Measurements from ENCODE around the gene RASSF3. TPM values are rescaled to one million over a fixed set of nuclear protein-coding genes. Genes with fewer than 3 reads are reported as not detected.
A peak's percentile ranks its signal among the peaks of the same experiment; 100 is the strongest.

The RASSF3 gene
- total RNA-seq, 4 donors from 2014 or later: 14.7 to 18.3 (median 16.7) TPM

DNA sequence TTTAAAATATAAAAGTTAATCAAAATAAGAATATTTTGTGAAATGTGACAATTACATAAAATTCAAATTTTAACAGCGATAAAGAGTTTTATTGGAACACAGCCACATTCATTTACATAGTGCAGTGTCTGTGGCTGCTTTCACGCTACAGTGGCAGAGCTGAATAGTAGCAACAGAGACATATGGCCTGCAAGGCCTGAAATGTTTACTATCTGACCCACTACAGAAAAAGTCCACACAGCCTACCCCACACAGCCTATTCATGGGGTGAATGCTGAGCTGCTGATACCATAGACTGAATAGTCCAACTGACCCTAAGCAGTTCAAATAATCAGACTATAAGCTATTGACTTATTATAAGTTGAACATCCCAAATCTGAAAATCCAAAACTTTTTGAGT lies 135.7 kb downstream of the RASSF3 start:
- H3K36me3 ChIP-seq: peaks cover 0 to 95% (median 18%) of the 10 kb centered on the region in 3 donors
- TF ChIP-seq POLR2A (IDR thresholded peaks at IDR 0.05) (no peak), EP300 (IDR thresholded peaks at IDR 0.05) (no peak)
- TF ChIP-seq, protein P1, sequence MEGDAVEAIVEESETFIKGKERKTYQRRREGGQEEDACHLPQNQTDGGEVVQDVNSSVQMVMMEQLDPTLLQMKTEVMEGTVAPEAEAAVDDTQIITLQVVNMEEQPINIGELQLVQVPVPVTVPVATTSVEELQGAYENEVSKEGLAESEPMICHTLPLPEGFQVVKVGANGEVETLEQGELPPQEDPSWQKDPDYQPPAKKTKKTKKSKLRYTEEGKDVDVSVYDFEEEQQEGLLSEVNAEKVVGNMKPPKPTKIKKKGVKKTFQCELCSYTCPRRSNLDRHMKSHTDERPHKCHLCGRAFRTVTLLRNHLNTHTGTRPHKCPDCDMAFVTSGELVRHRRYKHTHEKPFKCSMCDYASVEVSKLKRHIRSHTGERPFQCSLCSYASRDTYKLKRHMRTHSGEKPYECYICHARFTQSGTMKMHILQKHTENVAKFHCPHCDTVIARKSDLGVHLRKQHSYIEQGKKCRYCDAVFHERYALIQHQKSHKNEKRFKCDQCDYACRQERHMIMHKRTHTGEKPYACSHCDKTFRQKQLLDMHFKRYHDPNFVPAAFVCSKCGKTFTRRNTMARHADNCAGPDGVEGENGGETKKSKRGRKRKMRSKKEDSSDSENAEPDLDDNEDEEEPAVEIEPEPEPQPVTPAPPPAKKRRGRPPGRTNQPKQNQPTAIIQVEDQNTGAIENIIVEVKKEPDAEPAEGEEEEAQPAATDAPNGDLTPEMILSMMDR (IDR thresholded peaks at IDR 0.05): no peak
- H3K4me1 ChIP-seq: peaks cover 0 to 9% (median 0%) of the 10 kb centered on the region in 4 donors
- no peak overlapping the region for H3K4me3 ChIP-seq
- no peaks in the 10 kb centered on the region for H3K9me3 ChIP-seq
- DNase-seq (ENCODE audit: low spot score in 2 of 2): no peak
- no peak overlapping the region for H3K27ac ChIP-seq
- no peaks in the 10 kb centered on the region for H3K27me3 ChIP-seq
- WGBS, 2 donors: 74 to 88% methylated on average over 2 of the region's 2 CpGs

DNA sequence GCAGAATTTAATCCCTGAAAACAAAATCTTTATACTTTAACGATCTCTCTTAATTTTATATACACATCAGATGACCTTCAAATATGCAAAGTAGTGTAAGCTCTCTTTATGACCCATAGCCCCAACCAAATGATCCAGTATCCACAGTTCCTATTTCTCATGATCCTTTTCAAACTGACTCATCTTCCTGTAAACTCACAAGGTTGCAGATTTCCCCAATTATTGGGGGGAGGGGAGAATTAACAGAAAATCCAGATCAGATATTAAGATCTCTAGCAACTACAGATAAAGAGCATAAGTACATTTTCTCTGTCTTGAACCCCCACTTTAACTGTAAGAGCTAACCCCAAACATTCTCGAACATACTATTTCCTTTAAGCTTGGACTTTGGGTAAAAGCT lies 136.4 kb downstream of the RASSF3 start:
- Histone ChIP-seq H3K4me3 (no peak overlapping the region), H3K36me3 (peaks cover 0 to 94% (median 18%) of the 10 kb centered on the region in 3 donors), H3K4me1 (peaks cover 0 to 9% (median 0%) of the 10 kb centered on the region in 4 donors), H3K27ac (peak overlapping the region in 1 of 4 donors; percentile 56), H3K27me3 (no peaks in the 10 kb centered on the region), H3K9me3 (no peaks in the 10 kb centered on the region)
- TF ChIP-seq, protein P1 (IDR thresholded peaks at IDR 0.05): no peak
- TF ChIP-seq EP300 (IDR thresholded peaks at IDR 0.05) (peak in 1 of 2 donors; percentile 10), POLR2A (IDR thresholded peaks at IDR 0.05) (no peak)
- no peak for DNase-seq (ENCODE audit: low spot score in 2 of 2)
- WGBS, 2 donors: 88 to 89% methylated on average over 2 of the region's 2 CpGs

Small RNA genes lying within 50 kb of the gene (small RNA-seq; reads per million reads assigned to genes)
- gene MIR548C: not detected
- gene MIR548Z: not detected
- gene RF00137: not detected

Other genes with a start within 250 kb of the RASSF3 start
- 10 to 100 TPM in 2 of 4 donors, 1 to 10 TPM in 2; 8.7 to 11.6 (median 9.7) TPM for gene C12orf56, start 219.7 kb upstream of the RASSF3 start, total RNA-seq
- 10 to 100 TPM; 42.6 to 53.3 (median 45.3) TPM for gene XPOT, start 206.1 kb upstream of the RASSF3 start, total RNA-seq
- 10 to 100 TPM; 25.2 to 36.7 (median 29.3) TPM for gene TBK1, start 158.4 kb upstream of the RASSF3 start, total RNA-seq
- gene GNS, start 148.9 kb downstream of the RASSF3 start, total RNA-seq: 10 to 100 TPM; 72.2 to 88.4 (median 81.4) TPM
- 10 to 100 TPM in 1 of 4 donors, 1 to 10 TPM in 3; 2.5 to 11.4 (median 6.6) TPM for gene TBC1D30, start 214.2 kb downstream of the RASSF3 start, total RNA-seq